HG03460 (cell line): ENCODE data around the gene B9D2.

Experiments
- ATAC-seq: cut with Tn5 transposase; IDR thresholded peaks from one replicate; pipeline ENCODE4 v1.9.1; 2021; ENCODE audit not compliant: unreplicated experiment

Gene B9D2

DNA sequence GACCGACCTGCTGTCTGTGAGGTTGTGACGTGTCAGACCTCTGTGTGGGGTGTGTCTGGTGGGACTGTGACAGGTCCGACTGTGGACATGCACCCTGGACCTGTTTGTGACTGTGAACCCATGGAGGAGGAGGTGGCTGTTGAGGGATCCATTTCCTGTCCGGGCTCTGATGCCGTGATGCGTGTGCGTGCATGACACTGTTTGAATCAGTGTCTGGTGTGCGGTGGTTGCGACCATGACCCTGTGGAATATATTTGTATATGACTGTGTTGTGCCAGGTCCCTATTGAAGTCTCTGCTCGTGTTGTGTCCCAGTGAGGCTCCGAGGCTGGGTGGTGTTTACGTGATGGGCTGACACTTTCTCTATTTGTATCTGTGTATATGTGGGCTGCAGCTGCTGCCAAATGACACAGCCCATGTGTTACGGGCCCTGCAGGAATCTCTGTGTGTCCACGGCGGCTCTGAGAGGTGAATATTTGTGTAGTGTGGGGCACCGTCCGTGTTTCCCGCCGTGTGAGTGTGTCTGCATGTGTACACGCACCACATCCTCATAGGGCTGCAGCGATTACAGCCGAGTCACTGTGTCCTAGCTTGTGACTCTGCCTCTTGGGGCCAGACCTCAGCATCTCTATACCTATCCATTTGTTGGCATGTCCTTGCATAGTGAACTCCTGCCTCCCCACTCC, 35.6 kb downstream of the B9D2 start:
- peak; percentile 16 for ATAC-seq

DNA sequence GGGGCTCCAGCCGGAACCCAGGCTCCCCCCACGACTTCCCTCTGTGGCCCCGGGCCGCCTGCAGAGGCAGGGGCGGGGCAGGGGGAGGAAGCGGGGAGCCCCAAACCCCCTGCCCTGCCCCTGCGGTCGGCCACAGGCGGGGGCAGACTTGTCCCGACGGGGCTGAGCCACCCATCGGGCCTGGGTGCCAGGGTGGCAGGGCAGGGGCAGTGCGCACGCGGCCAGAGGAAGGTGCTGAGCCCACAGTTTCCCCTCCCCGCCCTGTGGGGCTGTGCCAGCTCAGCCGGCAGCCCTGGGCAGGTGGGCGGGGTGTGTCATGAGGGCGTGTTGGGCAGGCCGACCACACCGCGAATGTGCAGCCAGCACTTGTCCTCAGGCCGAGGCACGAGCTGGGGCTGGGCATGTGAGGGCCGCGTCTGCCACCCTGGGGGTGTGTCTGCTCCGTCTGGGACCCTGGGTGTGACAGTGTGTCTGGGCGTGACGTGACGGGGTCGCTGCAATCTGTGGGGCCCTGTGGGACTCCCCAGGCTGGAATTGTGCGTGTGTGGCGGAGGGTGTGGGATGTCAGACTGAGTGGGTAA, 36.3 kb downstream of the B9D2 start:
- peak; percentile 40 for ATAC-seq

DNA sequence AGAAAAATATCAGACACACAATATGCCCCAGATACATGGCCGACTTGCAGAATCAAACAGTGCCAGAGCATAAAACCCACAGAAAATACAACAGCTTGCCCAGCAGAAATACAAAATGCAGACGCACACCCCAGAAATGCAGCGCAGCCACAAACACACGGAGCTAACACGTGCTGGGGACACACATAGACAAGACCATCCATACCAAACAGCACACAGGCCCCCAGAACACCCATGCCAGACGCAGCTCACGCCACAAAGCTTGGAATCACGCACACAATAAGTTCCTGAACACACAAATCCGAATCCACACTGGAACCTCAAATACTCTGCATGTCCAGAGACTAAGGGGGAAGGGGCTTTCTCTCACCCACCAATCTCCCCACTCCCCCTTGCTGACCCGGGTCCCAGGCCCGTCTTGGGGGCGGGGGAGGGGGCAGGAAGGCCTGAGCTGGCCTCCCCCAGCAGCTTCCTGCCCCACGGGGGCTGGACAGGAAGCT, 36.8 kb downstream of the B9D2 start:
- no peak for ATAC-seq

DNA sequence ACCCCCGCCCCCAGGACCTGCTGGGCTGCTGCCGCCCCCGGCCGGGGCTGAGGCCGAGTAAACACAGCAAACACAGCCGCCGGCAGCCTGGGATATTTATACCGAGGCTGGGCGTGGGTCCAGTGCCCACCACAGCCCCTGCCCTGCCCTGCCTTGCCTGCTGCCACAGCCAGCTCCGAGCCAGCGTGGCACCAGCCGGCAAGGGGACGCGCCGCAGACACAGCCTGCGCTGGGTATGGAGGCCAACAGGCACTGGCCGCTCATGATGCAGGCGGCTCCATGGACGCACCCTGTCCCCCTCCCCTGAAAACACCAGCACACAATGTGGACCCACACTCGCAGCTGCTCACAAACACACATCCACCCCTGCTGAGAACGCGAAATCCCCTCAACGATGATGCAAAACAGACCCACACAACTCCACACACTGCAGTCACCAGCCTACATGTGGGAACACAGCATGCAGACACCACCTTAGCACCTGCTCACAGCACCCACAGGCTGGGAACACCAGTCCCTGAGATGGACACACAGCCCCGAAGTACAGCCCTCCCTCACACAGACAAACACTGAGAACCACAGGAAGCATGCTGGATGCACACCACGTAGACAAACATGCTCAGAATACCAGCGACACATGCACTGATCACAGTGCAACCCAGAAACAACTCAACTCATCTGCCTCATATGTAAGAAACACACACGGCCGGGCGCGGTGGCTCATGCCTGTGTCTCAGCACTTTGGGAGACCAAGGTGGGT, 37.8 kb downstream of the B9D2 start:
- no peak for ATAC-seq

DNA sequence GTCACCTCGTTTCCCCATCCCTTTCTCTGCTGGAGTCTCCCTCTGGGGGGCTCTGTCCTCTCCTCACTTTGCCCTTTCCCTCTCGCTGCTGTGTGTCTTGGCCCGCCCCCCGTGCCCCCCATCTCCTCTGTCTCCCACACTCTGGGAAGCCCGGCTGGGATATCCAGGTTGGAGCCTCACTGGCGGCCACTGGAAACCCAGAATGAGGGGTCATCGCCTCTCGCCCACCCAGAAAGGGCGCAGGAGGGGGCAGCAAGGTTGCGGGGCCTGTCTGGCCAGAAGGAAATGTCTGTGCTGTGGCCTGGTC, 38.4 kb downstream of the B9D2 start:
- ATAC-seq = no peak

DNA sequence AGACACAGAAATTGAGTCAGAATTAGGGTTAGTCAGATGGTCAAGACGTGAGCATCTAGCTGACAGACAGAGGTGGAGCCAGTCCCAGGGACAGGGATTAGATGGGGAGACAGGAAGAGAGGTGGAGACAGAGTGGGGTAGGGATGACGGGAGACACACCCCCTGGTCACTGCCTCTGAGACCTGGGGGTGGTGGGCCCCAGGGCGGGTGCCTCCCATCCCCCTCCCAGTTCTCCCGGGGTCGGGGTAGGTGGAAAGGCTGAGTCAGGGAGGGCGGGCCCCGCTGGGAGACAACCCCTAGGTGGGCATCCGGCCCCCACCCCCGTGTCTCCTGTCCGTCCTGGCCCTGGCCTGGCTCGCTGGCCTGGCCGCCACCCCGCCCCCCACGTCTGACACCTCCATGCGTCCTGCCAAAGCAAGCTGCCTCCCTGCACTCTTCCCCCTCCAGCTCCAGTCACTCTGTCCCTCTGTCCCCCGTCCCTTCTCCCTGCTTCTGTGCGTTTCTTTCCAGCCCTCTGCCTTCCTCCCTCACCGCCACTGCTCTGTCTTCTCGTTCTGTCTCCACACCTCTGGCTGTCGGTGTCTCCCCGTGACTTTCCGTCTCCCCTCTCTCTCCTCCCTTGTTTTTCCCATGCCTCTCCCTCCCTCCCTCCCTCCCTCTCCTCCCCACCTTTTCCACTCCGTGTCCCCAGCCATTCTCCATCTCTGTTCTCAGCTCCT, 38.9 kb downstream of the B9D2 start:
- no peak for ATAC-seq

DNA sequence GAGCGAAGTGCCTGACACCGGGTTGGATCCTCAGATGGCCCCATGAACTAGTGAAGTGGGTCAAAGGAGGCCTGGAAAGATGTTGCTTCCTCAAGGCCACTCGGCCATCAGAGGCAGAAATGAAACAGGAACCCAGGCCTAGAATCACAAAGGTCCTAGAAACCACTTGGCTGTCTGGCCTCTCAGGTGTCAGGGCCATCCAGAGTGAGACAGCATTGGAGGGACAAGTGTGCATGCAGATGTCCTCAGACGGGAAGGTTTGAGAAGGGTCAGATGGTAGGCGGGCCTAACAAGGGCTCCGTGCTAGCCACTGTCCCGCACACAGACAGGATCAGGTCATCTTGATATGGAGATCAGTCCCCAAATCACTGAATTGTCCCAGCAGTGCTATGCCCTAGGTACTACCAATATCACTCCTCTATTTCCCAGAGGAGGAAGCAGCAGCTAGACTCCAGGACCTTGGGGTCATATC, 39.7 kb downstream of the B9D2 start:
- no peak for ATAC-seq

DNA sequence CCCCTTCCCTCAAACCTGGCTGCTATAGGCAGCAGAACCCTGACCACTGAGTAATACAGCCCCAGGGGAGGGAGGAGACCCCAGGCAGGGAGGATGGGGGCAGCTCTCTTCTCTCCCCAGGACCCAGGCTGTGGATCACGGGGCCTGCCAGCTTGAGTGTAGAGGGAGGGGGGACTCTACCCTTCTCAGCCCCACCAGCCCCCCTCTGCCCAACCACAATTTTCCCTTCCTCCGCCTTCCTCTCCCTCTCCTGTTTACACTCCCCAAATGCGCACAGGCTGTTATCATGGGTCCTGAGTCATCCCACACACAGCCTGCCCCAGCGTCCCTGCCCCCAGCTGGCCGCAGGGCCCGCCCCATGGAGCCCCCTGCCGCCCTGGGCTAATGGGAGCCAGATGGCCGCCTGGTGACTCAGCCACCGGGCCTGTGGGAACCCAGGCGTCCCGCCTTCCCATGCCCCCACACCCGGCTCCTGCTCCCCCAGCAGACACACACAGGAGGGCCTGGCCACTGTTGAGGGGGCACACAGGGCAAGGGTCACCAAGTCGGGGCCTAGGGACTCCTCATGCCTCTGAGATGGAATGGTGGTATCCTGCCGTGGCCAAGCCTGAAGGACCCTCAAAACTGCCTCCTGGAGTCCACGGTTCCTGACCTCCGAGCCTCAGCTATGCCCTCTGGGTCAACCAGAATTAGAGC, 40.4 kb downstream of the B9D2 start:
- ATAC-seq = no peak

DNA sequence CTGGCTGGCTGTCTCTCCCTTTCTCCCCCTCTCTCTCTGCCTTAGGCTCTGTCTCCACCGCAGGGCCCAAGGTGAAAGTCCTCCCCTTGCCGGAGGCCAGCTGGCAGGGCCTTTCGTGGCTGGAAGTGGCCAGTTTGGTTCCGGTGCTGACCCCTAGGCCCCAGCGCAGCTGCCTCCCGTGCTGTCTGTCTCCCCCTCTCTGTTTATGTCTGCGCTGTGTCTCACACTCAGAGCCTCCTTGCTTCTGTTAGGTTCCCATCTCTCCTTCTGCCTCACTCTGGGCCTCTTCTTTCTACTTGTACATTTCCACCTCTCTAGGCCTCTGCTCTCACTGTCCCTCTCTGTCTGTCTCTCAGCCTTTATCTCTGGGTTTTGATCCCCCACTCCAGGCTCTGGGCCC, 40.9 kb downstream of the B9D2 start:
- ATAC-seq = no peak

DNA sequence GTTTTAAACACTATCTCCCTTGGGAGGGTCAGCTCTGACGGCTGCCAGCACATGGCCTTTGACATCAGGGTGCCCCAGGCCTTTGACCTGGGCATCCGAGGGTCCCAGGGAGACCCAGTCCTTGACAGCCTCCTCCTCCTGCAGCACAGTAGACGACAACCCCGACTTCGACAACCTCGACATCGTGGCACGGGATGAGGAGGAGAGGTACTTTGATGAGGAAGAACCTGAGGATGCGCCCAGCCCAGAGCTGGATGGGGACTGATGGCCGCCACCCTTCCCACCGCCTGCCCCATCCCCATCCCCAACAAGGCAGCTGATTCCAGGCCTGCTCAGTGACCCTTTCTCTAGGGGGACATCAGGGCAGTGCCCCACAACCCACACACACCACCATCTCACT, 41.5 kb downstream of the B9D2 start:
- no peak for ATAC-seq

DNA sequence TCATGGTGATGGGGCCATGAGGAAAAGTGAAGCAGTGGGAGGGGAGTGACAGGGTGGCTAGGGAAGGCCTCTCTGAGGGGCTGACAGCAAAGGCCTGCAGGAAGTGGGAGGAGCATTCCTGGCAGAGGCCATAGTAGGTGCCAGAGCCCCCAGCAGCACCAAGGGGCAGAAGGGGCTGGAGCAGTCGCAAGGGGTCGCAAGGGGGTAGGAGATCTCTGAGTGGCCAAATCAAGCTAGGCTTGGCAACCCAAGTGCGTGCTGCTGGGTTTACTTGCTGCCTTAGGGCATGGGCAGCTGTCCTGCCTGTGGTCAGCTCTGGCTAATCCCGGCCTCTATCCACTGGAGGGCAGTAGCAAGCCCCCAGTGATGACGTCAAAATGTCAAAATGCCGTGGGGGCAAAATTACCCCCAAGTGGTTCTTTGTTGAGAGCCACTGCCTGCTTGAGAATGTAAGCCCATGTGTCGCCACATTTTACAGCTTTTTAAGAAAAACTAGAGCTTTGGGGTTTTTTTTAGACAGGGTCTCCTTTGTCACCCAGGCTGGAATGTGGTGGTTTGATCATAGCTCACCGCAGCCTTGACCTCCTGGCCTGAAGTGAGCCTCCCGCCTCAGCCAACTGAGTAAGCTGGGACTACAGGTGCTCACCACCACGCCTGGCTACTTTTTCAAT, 42.2 kb downstream of the B9D2 start:
- ATAC-seq = no peak

DNA sequence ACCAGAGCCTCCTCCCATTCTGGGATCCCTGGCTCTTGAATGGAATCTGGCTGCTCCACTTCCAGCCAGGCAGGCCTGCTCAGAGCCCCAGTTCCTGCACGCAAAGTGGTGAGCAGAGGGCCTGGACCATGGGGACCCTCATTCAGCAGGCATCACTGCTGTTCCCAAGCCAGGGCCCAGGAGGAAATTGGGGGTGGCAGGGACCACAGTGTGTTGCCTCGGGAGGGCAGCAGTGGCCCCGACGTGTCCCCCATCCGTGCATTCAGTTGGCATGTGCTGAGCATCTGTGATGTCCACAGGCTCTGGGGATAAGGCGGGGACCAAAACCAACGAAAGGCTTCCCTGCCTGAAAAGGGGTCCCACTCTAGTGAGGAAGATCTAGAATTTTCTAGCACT, 42.7 kb downstream of the B9D2 start:
- no peak for ATAC-seq

DNA sequence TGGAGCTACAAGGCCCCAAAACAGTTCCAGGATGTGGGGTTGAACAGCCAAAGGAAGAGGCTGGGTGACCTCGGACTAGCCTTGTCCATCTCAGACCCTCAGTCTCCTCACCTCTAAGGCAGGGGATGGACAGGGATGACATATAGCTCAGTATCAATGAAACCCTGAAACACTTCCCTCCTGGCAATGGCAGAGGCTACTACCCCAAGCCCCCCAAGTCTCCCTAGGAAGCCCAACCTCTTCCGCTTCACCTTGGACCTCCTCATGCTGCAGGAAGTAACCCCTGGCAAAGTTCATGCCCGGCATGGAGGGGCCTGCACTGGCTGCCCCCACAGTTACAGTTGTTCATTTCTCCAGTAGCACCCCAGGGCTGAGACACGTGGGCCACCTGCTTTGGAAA, 43.4 kb downstream of the B9D2 start:
- ATAC-seq = no peak

DNA sequence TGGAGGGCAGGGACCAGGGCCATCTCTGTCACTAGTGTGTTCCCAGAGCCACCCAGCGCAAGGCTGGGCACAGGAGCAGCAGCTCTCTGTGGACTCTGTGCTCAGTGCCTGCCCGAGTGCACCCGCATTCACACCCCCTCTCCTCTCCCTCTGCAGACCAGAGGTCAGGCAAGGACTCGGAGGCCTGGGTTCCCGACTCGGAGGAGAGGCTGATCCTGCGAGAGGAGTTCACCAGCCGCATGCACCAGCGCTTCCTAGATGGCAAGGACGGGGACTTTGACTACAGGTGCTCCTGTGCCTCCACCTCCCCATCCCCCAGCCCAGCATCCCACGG, 43.8 kb downstream of the B9D2 start:
- ATAC-seq = no peak

DNA sequence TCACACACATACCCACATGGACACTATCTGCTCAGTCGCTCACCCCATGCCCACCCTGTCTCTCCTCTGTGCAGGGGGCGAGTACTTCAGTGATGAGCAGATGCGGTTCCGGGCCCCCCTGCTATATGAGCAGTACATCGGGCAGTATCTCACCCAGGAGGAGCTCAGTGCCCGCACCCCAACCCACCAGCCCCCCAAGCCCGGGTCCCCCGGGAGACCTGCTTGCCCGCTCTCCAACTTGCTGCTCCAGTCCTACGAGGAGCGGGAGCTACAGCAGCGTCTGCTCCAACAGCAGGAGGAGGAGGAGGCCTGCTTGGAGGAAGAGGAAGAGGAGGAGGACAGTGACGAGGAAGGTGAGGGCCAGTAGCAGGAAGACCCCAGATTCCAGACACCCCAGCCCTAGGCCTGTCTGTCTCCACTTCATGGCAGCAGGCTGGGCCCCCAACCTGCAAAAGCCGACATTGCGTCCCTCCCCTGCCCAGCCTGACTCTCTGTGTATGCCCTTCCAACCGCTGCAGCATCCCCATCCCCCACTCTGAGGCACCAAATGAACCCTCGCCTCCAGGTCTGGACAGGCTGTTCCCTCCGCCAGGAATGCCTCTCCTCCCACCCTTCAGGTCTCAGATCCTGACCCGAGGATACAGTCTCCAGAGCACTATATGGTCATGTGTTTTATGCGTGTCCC, 44.3 kb downstream of the B9D2 start:
- ATAC-seq = no peak

DNA sequence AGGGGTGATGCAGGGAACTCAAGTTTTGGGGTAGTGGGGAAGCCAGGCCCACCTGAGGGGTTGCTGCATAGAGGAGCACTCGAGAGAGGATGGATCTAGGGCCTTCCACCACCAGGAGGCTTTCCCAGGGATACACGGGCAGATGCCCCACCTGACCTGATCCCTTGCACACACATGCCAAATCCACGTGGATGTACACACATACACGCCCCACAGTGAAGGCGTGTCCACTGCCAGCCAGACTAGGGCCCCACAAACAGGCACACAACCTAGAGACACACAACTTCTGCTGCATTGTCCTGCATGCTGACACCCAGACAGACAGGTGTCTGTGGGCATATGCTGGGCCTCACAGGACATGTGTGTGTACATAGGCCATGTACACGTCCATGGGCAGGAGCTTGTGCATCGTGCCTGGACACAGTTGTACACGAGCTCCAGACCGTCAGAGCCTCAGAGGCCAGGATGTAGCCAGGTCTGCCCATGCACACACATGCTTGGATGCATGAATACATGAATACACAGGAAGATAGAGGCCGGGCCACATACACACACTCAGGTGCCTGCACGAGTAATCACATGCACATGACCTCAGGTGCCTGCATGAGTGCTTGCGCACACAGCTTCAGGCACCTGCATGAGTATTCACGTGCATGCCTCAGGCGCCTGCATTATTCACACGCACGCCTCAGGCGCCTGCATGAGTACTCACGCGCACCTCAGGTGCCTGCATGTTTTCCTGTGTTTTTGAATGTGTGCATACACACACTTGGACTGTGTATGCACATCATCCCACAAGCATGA, 45.1 kb downstream of the B9D2 start:
- ATAC-seq = no peak

DNA sequence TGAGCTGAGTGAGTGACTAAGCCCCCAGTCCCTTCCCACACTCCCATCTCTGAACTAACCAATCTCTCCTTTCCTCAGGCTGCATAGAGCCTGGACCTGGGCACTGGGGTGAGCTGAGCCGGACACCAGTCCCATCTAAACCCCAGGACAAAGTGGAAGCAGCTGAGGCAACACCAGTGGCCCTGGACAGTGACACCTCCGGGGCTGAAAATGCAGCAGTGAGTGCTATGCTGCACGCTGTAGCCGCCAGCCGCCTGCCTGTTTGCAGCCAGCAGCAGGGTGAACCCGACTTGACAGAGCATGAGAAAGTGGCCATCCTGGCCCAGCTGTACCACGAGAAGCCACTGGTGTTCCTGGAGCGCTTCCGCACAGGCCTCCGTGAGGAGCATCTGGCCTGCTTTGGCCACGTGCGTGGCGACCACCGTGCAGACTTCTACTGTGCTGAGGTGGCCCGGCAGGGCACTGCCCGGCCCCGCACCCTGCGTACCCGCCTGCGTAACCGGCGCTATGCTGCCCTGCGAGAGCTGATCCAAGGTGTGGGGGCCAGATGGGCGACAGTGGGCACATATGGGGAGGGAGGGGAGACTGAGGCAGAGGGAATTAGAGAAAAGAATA, 47.5 kb downstream of the B9D2 start:
- no peak for ATAC-seq

DNA sequence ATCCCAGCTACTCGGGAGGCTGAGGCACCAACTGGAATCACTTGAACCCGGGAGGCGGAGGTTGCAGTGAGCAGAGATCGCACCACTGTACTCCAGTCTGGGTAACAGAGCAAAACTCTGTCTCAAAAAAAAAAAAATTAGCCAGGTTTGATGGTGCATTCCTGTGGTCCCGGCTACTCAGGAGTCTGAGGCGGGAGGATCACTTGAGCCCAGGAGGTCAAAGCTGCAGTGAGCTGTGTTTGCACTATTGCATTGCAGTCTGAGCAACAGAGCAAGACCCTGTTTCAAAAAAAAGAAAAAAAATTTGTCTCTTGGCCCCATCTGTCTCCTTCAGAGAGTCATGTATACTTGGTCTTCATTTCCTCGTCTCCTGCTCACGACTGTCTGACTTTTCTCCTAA, 52.3 kb downstream of the B9D2 start:
- ATAC-seq = no peak

DNA sequence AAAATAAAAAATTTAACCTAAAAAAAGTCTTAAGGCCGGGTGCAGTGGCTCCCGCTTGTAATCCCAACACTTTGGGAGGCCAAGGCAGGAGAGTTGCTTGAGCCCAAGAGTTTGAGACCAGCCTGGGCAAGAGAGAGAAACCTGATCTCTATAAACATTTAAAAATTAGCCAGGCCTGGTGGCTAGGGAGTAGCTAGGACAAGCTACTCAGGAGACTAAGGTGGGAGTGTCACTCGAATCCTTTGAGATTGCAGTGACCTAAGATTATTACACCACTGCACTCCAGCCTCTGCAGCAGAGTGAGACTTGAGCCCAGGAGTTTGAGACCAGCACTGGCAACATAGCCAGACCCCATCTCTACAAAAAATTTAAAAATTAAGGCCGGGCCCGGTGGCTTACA, 52.9 kb downstream of the B9D2 start:
- no peak for ATAC-seq
